GOT3 (cell line): ENCODE results near the gene C16orf82.

Source experiments
- DNase-seq: peaks from one replicate; lab custom pipeline; 2025; ENCODE audit warnings: mixed read lengths; lab: John Stamatoyannopoulos, UW

C16orf82 gene

GRCh38 chr16:27088216-27088615 lies 21.5 kb downstream of the C16orf82 start:
- no peak for DNase-seq

GRCh38 chr16:27096375-27096774 lies 29.6 kb downstream of the C16orf82 start:
- DNase-seq = no peak

- no peak for DNase-seq
Observed at GRCh38 chr16:27097800-27098230, 31.1 kb downstream of the C16orf82 start.

- DNase-seq = no peak
Observed at GRCh38 chr16:27098366-27099049, 31.8 kb downstream of the C16orf82 start.

GRCh38 chr16:27102701-27103575 lies 36.2 kb downstream of the C16orf82 start:
- no peak for DNase-seq

- no peak for DNase-seq
Observed at GRCh38 chr16:27103954-27104353, 37.2 kb downstream of the C16orf82 start.

- DNase-seq = no peak
Observed at GRCh38 chr16:27106305-27106704, 39.6 kb downstream of the C16orf82 start.

- no peak for DNase-seq
Observed at GRCh38 chr16:27107185-27107592, 40.5 kb downstream of the C16orf82 start.

- DNase-seq = no peak
Observed at GRCh38 chr16:27108051-27108770, 41.5 kb downstream of the C16orf82 start.

GRCh38 chr16:27108826-27109665 lies 42.3 kb downstream of the C16orf82 start:
- DNase-seq = no peak

GRCh38 chr16:27109666-27110523 lies 43.2 kb downstream of the C16orf82 start:
- DNase-seq = peak; percentile 41

GRCh38 chr16:27110524-27110896 lies 43.8 kb downstream of the C16orf82 start:
- DNase-seq = no peak

GRCh38 chr16:27111486-27111885 lies 44.8 kb downstream of the C16orf82 start:
- DNase-seq = no peak

GRCh38 chr16:27112093-27112811 lies 45.5 kb downstream of the C16orf82 start:
- DNase-seq = no peak

- no peak for DNase-seq
Observed at GRCh38 chr16:27113341-27113841, 46.7 kb downstream of the C16orf82 start.

GRCh38 chr16:27114006-27114405 lies 47.3 kb downstream of the C16orf82 start:
- DNase-seq = no peak

- no peak for DNase-seq
Observed at GRCh38 chr16:27118526-27118925, 51.8 kb downstream of the C16orf82 start.
